ENCODE data around the gene CLINT1. TPM values are rescaled to one million over a fixed set of nuclear protein-coding genes. Genes with fewer than 3 reads are reported as not detected.

The CLINT1 gene
- total RNA-seq, 1 donor from 2014 or later = 48.6 TPM

GRCh38 chr5:157750320-157750719, 108.6 kb downstream of the CLINT1 start:
- H3K4me3 ChIP-seq = no peak overlapping the region
- H3K27ac ChIP-seq (replicated peaks) = no peak overlapping the region
- intact Hi-C loops (cut with micrococcal nuclease) = no loop called here
- DNase-seq = no peak
- H3K27me3 ChIP-seq (ENCODE audit: low read depth) = no peaks in the 10 kb centered on the region
- H3K4me1 ChIP-seq = peaks cover under 1% of the 10 kb centered on the region
- TF ChIP-seq, protein P1, sequence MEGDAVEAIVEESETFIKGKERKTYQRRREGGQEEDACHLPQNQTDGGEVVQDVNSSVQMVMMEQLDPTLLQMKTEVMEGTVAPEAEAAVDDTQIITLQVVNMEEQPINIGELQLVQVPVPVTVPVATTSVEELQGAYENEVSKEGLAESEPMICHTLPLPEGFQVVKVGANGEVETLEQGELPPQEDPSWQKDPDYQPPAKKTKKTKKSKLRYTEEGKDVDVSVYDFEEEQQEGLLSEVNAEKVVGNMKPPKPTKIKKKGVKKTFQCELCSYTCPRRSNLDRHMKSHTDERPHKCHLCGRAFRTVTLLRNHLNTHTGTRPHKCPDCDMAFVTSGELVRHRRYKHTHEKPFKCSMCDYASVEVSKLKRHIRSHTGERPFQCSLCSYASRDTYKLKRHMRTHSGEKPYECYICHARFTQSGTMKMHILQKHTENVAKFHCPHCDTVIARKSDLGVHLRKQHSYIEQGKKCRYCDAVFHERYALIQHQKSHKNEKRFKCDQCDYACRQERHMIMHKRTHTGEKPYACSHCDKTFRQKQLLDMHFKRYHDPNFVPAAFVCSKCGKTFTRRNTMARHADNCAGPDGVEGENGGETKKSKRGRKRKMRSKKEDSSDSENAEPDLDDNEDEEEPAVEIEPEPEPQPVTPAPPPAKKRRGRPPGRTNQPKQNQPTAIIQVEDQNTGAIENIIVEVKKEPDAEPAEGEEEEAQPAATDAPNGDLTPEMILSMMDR (IDR thresholded peaks at IDR 0.05; ENCODE audit: borderline replicate concordance) = no peak
- peaks cover 39% of the 10 kb centered on the region for H3K36me3 ChIP-seq
- H3K9me3 ChIP-seq (replicated peaks) = no peaks in the 10 kb centered on the region

- Histone ChIP-seq H3K4me1 (peaks cover 10% of the 10 kb centered on the region), H3K27me3 (ENCODE audit: low read depth) (no peaks in the 10 kb centered on the region), H3K9me3 (replicated peaks) (no peaks in the 10 kb centered on the region), H3K36me3 (peaks cover 31% of the 10 kb centered on the region), H3K27ac (replicated peaks) (no peak overlapping the region), H3K4me3 (no peak overlapping the region)
- TF ChIP-seq, protein P1 (IDR thresholded peaks at IDR 0.05; ENCODE audit: borderline replicate concordance) = no peak
- DNase-seq = no peak
- intact Hi-C loops (cut with micrococcal nuclease) = no loop called here
These were observed 109.5 kb downstream of the CLINT1 start for GRCh38 chr5:157749462-157749799.

- TF ChIP-seq, protein P1 (IDR thresholded peaks at IDR 0.05; ENCODE audit: borderline replicate concordance) = no peak
These were observed 110.0 kb downstream of the CLINT1 start for GRCh38 chr5:157748760-157749461.

DNA sequence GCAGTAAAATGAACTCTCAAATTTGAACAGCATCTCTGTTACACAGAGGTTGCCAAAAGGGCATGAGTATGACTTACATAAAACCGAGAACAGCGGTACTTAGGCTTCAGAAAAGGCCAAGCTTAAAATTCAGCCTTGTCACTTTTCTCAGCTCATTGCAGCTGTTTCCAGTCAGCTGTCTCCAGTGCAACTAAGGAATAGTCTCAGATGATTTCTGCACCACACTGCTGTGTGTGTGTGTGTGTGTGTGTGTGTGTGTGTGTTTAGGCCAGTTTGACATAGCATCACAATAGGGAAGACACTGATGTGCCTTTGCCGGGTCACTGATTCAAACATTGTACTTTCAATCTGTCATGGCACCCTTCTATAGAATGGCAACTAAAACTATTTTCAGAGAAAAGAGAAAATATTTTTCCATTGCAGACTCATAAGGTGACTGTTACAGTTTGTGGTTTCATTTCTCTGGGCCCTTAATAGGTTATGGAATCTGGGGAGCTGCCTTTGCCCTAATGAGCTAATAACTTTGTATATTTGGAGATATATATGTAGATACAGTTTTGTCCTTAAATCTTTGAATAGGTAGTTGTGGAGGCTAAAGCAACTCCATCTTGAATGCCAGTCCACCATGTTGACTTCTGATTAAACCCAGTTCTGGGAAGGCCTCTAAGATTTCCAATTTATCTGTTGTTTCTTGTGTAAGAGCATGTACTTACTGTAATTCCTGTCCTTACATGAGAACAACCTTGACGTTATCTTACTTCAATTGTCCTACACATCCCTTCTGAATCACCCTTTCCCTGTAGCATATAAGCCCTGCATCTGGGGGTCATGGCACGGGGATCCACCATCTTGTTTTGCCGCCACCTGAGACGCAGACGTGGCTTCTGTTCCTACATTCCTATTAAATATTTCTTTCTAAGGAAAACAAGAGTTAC, 110.9 kb downstream of the CLINT1 start:
- DNase-seq = no peak
- H3K27ac ChIP-seq (replicated peaks) = no peak overlapping the region
- H3K4me3 ChIP-seq = no peak overlapping the region
- H3K36me3 ChIP-seq = peaks cover 18% of the 10 kb centered on the region
- TF ChIP-seq, protein P1 (IDR thresholded peaks at IDR 0.05; ENCODE audit: borderline replicate concordance) = no peak
- H3K27me3 ChIP-seq (ENCODE audit: low read depth) = no peaks in the 10 kb centered on the region
- H3K4me1 ChIP-seq = peaks cover 19% of the 10 kb centered on the region
- no peaks in the 10 kb centered on the region for H3K9me3 ChIP-seq (replicated peaks)
- intact Hi-C loops (cut with micrococcal nuclease) = no loop called here

More at GRCh38 chr5:157748760-157749461, 110.0 kb downstream of the CLINT1 start:
- peaks cover 15% of the 10 kb centered on the region for H3K4me1 ChIP-seq
- H3K27ac ChIP-seq (replicated peaks) = no peak overlapping the region
- H3K9me3 ChIP-seq (replicated peaks) = no peaks in the 10 kb centered on the region
- DNase-seq = no peak
- peaks cover 27% of the 10 kb centered on the region for H3K36me3 ChIP-seq
- H3K4me3 ChIP-seq = no peak overlapping the region
- no peaks in the 10 kb centered on the region for H3K27me3 ChIP-seq (ENCODE audit: low read depth)
- intact Hi-C loops (cut with micrococcal nuclease) = no loop called here

DNA sequence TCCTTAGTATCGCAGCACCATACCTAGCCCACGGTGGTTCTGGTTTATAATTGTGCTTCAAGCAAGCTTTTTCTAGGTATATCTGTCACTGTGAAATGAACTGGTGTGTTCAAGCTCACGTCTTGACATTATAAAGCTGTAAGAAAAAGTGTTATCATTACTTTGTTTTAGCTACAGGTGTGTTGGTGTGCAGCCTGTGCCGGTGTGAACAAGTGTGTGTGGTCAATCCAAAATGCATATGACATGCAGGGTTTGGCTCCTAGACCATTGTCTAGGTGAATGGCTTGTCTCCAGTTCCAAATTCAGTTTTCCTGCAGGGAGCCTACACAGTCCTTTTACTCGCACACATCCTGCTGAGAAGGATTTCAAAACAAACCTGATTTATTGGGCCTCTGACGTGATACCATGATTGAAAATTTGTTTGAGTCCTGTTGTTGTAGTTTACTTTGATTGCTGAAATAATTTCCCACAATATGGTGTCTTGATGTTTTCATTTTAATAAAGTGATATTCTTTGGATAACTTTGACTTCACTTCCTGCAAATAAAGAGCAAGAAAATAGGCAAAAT, 111.7 kb downstream of the CLINT1 start:
- Histone ChIP-seq H3K27me3 (ENCODE audit: low read depth) (no peaks in the 10 kb centered on the region), H3K36me3 (peaks cover 11% of the 10 kb centered on the region), H3K4me3 (no peak overlapping the region), H3K9me3 (replicated peaks) (no peaks in the 10 kb centered on the region), H3K4me1 (peaks cover 22% of the 10 kb centered on the region), H3K27ac (replicated peaks) (no peak overlapping the region)
- TF ChIP-seq, protein P1 (IDR thresholded peaks at IDR 0.05; ENCODE audit: borderline replicate concordance) = no peak
- DNase-seq = no peak
- intact Hi-C loops (cut with micrococcal nuclease) = no loop called here

Measured in left ventricle myocardium inferior (tissue), 1 donor.